GM12872 (cell line): ENCODE measurements around the gene ZNF280A.

Experiments used
- CTCF ChIP-seq: IDR thresholded peaks from 3 replicates; pipeline ENCODE4 v1.5.1; 2011; ENCODE audit warnings: low read depth, mild to moderate bottlenecking, low read length, moderate library complexity; ENCODE audit not compliant: insufficient read depth

Gene ZNF280A, protein sequence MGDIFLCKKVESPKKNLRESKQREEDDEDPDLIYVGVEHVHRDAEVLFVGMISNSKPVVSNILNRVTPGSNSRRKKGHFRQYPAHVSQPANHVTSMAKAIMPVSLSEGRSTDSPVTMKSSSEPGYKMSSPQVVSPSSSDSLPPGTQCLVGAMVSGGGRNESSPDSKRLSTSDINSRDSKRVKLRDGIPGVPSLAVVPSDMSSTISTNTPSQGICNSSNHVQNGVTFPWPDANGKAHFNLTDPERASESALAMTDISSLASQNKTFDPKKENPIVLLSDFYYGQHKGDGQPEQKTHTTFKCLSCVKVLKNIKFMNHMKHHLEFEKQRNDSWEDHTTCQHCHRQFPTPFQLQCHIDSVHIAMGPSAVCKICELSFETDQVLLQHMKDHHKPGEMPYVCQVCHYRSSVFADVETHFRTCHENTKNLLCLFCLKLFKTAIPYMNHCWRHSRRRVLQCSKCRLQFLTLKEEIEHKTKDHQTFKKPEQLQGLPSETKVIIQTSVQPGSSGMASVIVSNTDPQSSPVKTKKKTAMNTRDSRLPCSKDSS

DNA sequence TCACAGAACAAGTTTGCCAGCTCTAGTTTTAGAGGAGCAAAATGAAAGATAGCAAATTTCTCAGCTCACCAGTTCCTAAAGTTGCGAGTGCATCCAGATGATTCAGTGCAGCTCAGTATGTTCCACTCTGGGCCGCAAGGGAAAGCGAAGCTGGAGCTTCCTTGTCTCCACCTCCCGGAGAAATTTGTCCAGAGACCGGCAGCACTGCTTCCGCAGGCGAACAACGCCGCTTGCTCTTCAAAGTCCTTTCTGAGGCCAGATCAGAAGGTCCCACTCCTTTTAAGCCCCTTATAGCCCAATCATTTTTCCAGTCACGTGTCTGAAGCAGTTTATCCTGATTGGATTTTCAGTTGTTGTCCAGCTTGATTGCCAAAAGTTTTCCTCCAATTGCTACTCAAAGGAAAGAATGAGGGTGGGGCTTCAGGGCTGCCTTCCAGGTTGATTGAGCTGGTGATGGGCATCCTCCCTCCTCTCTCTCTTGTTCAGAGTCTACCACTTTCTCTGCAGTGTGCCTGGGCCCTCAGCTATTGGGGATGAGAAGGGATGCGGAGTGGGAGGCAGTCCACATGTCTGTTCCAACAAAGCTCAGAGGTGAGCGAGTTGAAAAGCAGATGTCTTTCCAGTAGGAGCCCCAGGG lies at the start of gene ZNF280A:
Gene ZNF280A, minus strand, starts transcription at position 251 of the 637 bp plus-strand sequence. CDS start 4,640 bp downstream, outside the sequence.
- no peak for TF ChIP-seq CTCF

DNA sequence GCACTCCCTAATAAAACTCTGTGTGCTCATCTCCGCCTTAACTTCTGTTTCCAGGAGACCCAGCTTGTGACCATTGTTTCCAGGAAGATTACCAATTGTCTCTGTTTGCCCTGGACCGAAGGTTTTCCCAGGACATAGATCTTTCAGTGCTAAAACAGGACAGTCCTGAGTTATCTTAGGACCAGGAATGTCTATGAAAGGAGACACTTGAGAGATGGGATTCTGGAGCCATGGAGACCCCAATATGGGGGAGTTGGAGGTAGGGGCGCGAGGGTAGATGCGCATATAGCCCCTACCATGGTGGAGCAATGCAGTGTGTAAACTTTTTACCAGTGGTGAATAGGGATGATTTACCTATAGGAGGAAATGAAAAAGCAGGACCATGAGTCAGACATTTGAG lies 49.1 kb upstream of the ZNF280A start:
- no peak for TF ChIP-seq CTCF

DNA sequence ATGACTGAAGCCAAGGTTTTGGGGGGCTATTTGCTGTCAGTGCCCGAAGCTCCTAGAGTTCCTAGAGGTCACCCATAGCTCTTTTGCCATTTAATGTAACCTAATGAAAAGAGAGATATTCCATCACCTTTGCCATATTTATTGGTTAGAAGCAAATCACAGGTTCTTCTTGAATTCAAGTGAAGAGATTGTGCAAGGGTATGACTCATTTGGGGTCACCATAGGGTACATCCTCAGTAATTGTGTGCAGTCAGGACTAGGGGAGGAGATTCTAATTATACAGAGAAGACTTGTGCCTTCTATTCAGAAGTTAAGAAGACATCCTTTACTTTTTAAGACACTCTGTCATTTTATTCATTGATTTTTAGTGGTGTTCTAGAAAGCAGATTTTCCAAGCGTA lies 45.9 kb upstream of the ZNF280A start:
- no peak for TF ChIP-seq CTCF

GRCh38 chr22:22558972-22559603 lies 39.0 kb upstream of the ZNF280A start, which contains the start of gene PRAME:
PRAME (minus strand) TSS chr22:22559265; CDS start chr22:22556832, 2,433 bp downstream.
- peak; percentile 93 for TF ChIP-seq CTCF

- TF ChIP-seq CTCF = no peak
Observed at GRCh38 chr22:22558071-22558971, 38.3 kb upstream of the ZNF280A start.

GRCh38 chr22:22556995-22557925 lies 37.2 kb upstream of the ZNF280A start:
- no peak for TF ChIP-seq CTCF
